HG02938 (cell line): Measurements from ENCODE around the gene PPP1R8.

Experiments
- ATAC-seq: cut with Tn5 transposase; IDR thresholded peaks from one replicate; pipeline ENCODE4 v1.9.1; 2021; ENCODE audit warnings: mild to moderate bottlenecking, moderate library complexity; ENCODE audit not compliant: unreplicated experiment

Gene PPP1R8

GRCh38 chr1:27889506-27889905, 58.9 kb downstream of the PPP1R8 start:
- no peak for ATAC-seq

- ATAC-seq: no peak
Observed at GRCh38 chr1:27891196-27891889, 60.8 kb downstream of the PPP1R8 start.

GRCh38 chr1:27894521-27894920, 63.9 kb downstream of the PPP1R8 start:
- ATAC-seq: no peak
